SK-N-SH (cell line): ENCODE results near the gene VPS36. TPM values are rescaled to one million over a fixed set of nuclear protein-coding genes. Genes with fewer than 3 reads are reported as not detected.

Source experiments
- CTCF ChIA-PET: fragments of 300-600, 350-600 bp; formaldehyde crosslinking; extraction: SDS; loops from one replicate; lab custom pipeline; 2021; lab: Yijun Ruan, JAX
- POLR2A ChIA-PET: fragments of 350-600 bp; sonication (Branson Sonifier 250); formaldehyde crosslinking; extraction: SDS; loops from one replicate; lab custom pipeline; 2020; ENCODE audit warnings: antibody characterized with exemption, inconsistent platforms; lab: Yijun Ruan, JAX
- DNase-seq: peaks from one replicate; pipeline ENCODE4 v3.0.0; 2012
- H2AFZ ChIP-seq: fragments of 200-600 bp; sonication (generic); 2 replicates; pipeline ENCODE4 v1.8.1; 2016; ENCODE audit warnings: antibody characterized with exemption, mild to moderate bottlenecking, low read depth
- H3F3A ChIP-seq: fragments of 200-600 bp; sonication (generic); replicated peaks from 2 replicates; pipeline ENCODE3; 2016; ENCODE audit warnings: antibody characterized with exemption, mild to moderate bottlenecking; ENCODE audit not compliant: insufficient read depth
- H3K27ac ChIP-seq, 2 experiments: fragments of 200-500 bp in 1 of 2; fragments of 200-600 bp in 1 of 2; sonication (Bioruptor generic) in 1 of 2; sonication (generic), shearing (Covaris generic) in 1 of 2; 2 replicates each; pipeline versions ENCODE4 v1.5.1 to v1.6.1; 2014 to 2016; ENCODE audit warnings: low read depth in 2 of 2, inconsistent platforms in 1 of 2, low read length in 1 of 2, mild to moderate bottlenecking in 1 of 2, mixed read lengths in 1 of 2
- H3K27me3 ChIP-seq: fragments of 200-600 bp; sonication (generic), shearing (Covaris generic); 2 replicates; pipeline ENCODE4 v1.6.1; 2016; ENCODE audit warnings: mixed run types; ENCODE audit not compliant: insufficient read depth
- H3K36me3 ChIP-seq, 2 experiments: fragments of 200-500 bp in 1 of 2; fragments of 200-600 bp in 1 of 2; sonication (Bioruptor generic) in 1 of 2; sonication (generic) in 1 of 2; replicated peaks in 1 of 2; 2 replicates each; pipeline versions ENCODE3 to v1.5.1; 2014 to 2016; ENCODE audit warnings: low read length in 1 of 2, mild to moderate bottlenecking in 1 of 2; ENCODE audit not compliant: insufficient read depth in 2 of 2, control insufficient read depth in 1 of 2
- H3K4me1 ChIP-seq, 2 experiments: fragments of 200-500 bp in 1 of 2; fragments of 200-600 bp in 1 of 2; sonication (Bioruptor generic) in 1 of 2; sonication (generic), shearing (Covaris generic) in 1 of 2; 2 replicates each; pipeline versions ENCODE4 v1.5.1 to v1.6.1; 2014 to 2016; ENCODE audit warnings: low read depth in 1 of 2, low read length in 1 of 2, mixed run types in 1 of 2; ENCODE audit not compliant: insufficient read depth in 2 of 2, control insufficient read depth in 1 of 2
- H3K4me2 ChIP-seq: fragments of 200-600 bp; sonication (generic), shearing (Covaris generic); 2 replicates; pipeline ENCODE4 v1.6.1; 2017; ENCODE audit warnings: mixed run types
- H3K4me3 ChIP-seq, 2 experiments: fragments of 200-500 bp in 1 of 2; fragments of 200-600 bp in 1 of 2; sonication (Bioruptor generic) in 1 of 2; sonication (generic), shearing (Covaris generic) in 1 of 2; 2 replicates each; pipeline versions ENCODE4 v1.5.1 to v1.8.1; 2014 to 2016; ENCODE audit warnings: low read depth in 2 of 2, inconsistent platforms in 1 of 2, low read length in 1 of 2, mild to moderate bottlenecking in 1 of 2, mixed read lengths in 1 of 2, moderate library complexity in 1 of 2
- H3K79me2 ChIP-seq: fragments of 200-600 bp; sonication (generic); 2 replicates; pipeline ENCODE4 v1.8.1; 2017; ENCODE audit warnings: mild to moderate bottlenecking; ENCODE audit not compliant: insufficient read depth
- H3K9ac ChIP-seq: fragments of 200-600 bp; sonication (generic); 2 replicates; pipeline ENCODE4 v1.6.1; 2017; ENCODE audit warnings: mixed run types
- H3K9me2 ChIP-seq: fragments of 200-600 bp; sonication (generic); 2 replicates; pipeline ENCODE4 v1.6.1; 2017; ENCODE audit warnings: mixed run types
- H3K9me3 ChIP-seq: fragments of 200-600 bp; sonication (generic); 2 replicates; pipeline ENCODE4 v1.6.1; 2017; ENCODE audit warnings: mixed run types, mild to moderate bottlenecking, moderate library complexity
- H4K20me1 ChIP-seq: fragments of 200-600 bp; sonication (generic); 2 replicates; pipeline ENCODE4 v1.6.1; 2017; ENCODE audit warnings: mild to moderate bottlenecking, mixed run types; ENCODE audit not compliant: insufficient read depth
- CHD2 ChIP-seq: fragments of 150-350 bp; IDR thresholded peaks from 2 replicates; pipeline ENCODE4 v1.6.1; 2018; ENCODE audit warnings: low read length; ENCODE audit not compliant: partially characterized antibody
- EZH2phosphoT487 ChIP-seq: fragments of 200-600 bp; sonication (generic); IDR thresholded peaks from 2 replicates; pipeline ENCODE4 v1.6.1; 2017; ENCODE audit warnings: low read depth, mixed run types, mild to moderate bottlenecking, antibody characterized with exemption, moderate library complexity, borderline replicate concordance
- FOSL2 ChIP-seq: IDR thresholded peaks from 2 replicates; pipeline ENCODE4 v1.4.0; 2012; ENCODE audit warnings: low read depth, mild to moderate bottlenecking, moderate library complexity, borderline replicate concordance
- JUND ChIP-seq: IDR thresholded peaks from 2 replicates; pipeline ENCODE4 v1.4.0; 2012
- MAX ChIP-seq: IDR thresholded peaks from 2 replicates; pipeline ENCODE4 v1.4.0; 2012; ENCODE audit warnings: low read depth
- MEF2A ChIP-seq: IDR thresholded peaks from 2 replicates; pipeline ENCODE4 v1.4.0; 2012; ENCODE audit warnings: low read depth, borderline replicate concordance
- MXI1 ChIP-seq: IDR thresholded peaks from 2 replicates; pipeline ENCODE4 v1.6.1; 2012; ENCODE audit warnings: mild to moderate bottlenecking, low read depth, low read length, improper control_type of control experiment
- POLR2AphosphoS5 ChIP-seq: IDR thresholded peaks from 2 replicates; pipeline ENCODE4 v1.6.1; 2012; ENCODE audit warnings: low read depth, low read length
- RAD21 ChIP-seq: IDR thresholded peaks from 2 replicates; pipeline ENCODE4 v1.6.1; 2012; ENCODE audit warnings: mild to moderate bottlenecking, low read length
- REST ChIP-seq: IDR thresholded peaks from 2 replicates; pipeline ENCODE4 v1.6.1; 2012; ENCODE audit warnings: mild to moderate bottlenecking, low read depth, low read length, moderate library complexity
- RXRA ChIP-seq: IDR thresholded peaks from 2 replicates; pipeline ENCODE4 v1.4.0; 2012; ENCODE audit warnings: low read depth, mild to moderate bottlenecking, borderline replicate concordance
- SIN3A ChIP-seq: IDR thresholded peaks from 2 replicates; pipeline ENCODE4 v1.6.1; 2012; ENCODE audit warnings: low read depth, mild to moderate bottlenecking, low read length, moderate library complexity, borderline replicate concordance
- SMC3 ChIP-seq: IDR thresholded peaks from 2 replicates; pipeline ENCODE4 v1.6.1; 2012; ENCODE audit warnings: low read depth, low read length, improper control_type of control experiment
- TAF1 ChIP-seq: IDR thresholded peaks from 2 replicates; pipeline ENCODE4 v1.6.1; 2012; ENCODE audit warnings: low read depth, mild to moderate bottlenecking, low read length, moderate library complexity, borderline replicate concordance
- TCF12 ChIP-seq: IDR thresholded peaks from 2 replicates; pipeline ENCODE4 v1.4.0; 2012
- TEAD4 ChIP-seq: IDR thresholded peaks from 2 replicates; pipeline ENCODE4 v1.4.0; 2012; ENCODE audit warnings: mild to moderate bottlenecking, borderline replicate concordance; ENCODE audit not compliant: insufficient read depth
- WGBS: methylation state at CpG from one replicate; pipeline ENCODE4 v1.1.6; 2017; ENCODE audit warnings: low lambda C conversion rate; 5-methylcytosine and 5-hydroxymethylcytosine counted together
- polyA plus RNA-seq, 3 experiments: library from polyadenylated mRNA; depleted of rRNA; stranded (reverse); fragments of >200 nt; gene quantifications; 2 replicates each; pipeline ENCODE4 v1.2.3, GENCODE V29; 2012

VPS36 gene
- polyA plus RNA-seq, 1 of the 3 experiments (the other 2 are of a cell fraction): 9.9 TPM

GRCh38 chr13:52449331-52450011 is 963 bp downstream of the VPS36 start:
- no peak for TF ChIP-seq SIN3A
- no peak for TF ChIP-seq SMC3
- no peak for TF ChIP-seq MEF2A
- no peak for TF ChIP-seq RXRA
- no peak for TF ChIP-seq EZH2phosphoT487
- TF ChIP-seq RAD21: no peak
- no peak for TF ChIP-seq REST
- TF ChIP-seq MAX: no peak
- TF ChIP-seq TCF12: no peak
- TF ChIP-seq JUND: no peak
- TF ChIP-seq MXI1: no peak
- no peak for TF ChIP-seq TAF1
- TF ChIP-seq FOSL2: no peak
- TF ChIP-seq POLR2AphosphoS5: no peak
- no peak for TF ChIP-seq TEAD4
- TF ChIP-seq CHD2: no peak
- TF ChIP-seq, all 33 proteins: peak for 0
- DNase-seq: no peak
- H3K9me3 ChIP-seq: no peaks in the 10 kb centered on the region
- CTCF ChIA-PET: interaction anchor here (0.6 to 6.9 kb wide), 24 partner anchors 10 to 948 kb away, joined by 3 to 159 read pairs (median 12); partner anchors contain the start of gene THSD1
- no peaks in the 10 kb centered on the region for H4K20me1 ChIP-seq
- H3K9me2 ChIP-seq: no peaks in the 10 kb centered on the region
- POLR2A ChIA-PET: interaction anchor here (0.9 to 1.5 kb wide), 5 partner anchors 13 to 203 kb away, joined by 3 to 4 read pairs (median 3); partner anchors contain the start of gene SUGT1
- H3K4me3 ChIP-seq: peak overlapping the region; percentile 62 to 73
- H3F3A ChIP-seq: peaks cover 4% of the 10 kb centered on the region
- peaks cover 0 to 7% of the 10 kb centered on the region in 2 experiments for H3K36me3 ChIP-seq
- H3K9ac ChIP-seq: peak overlapping the region; percentile 97
- H3K27ac ChIP-seq: peak overlapping the region; percentile 90 to 96
- no peaks in the 10 kb centered on the region for H3K27me3 ChIP-seq
- WGBS: 15% methylated on average over 10 of the region's 10 CpGs
- H3K79me2 ChIP-seq: peaks cover 54% of the 10 kb centered on the region
- peak overlapping the region; percentile 64 for H3K4me2 ChIP-seq
- H3K4me1 ChIP-seq: peaks cover 0 to 19% of the 10 kb centered on the region in 2 experiments; a peak in 2 of 4 replicates
- H2AFZ ChIP-seq: peak overlapping the region; percentile 54
